ENCODE data around the gene ATP6V0A4.
"Not testable (repeated sequence)": the region's sequence is repeated elsewhere in the genome, so short reads cannot be mapped to it uniquely, and the experiment has no call there.

ATP6V0A4 gene

GRCh38 chr7:138797715-138798320, at the start of gene ATP6V0A4, which contains the start of gene TMEM213:
ATP6V0A4 (minus strand) TSS chr7:138798196; CDS start chr7:138771247, 26,949 bp downstream.
TMEM213 (plus strand) TSS chr7:138797994; CDS start chr7:138798105, 111 bp downstream.
- no peak for DNase-seq

- no peak for DNase-seq
These were observed 47.7 kb upstream of the ATP6V0A4 start for GRCh38 chr7:138845711-138846110.

GRCh38 chr7:138843632-138844580, 45.9 kb upstream of the ATP6V0A4 start:
- DNase-seq: no peak

- DNase-seq: no peak
These were observed 44.1 kb upstream of the ATP6V0A4 start for GRCh38 chr7:138842111-138842510.

GRCh38 chr7:138838166-138838565, 40.2 kb upstream of the ATP6V0A4 start:
- DNase-seq: no peak

- no peak for DNase-seq
These were observed 39.6 kb upstream of the ATP6V0A4 start for GRCh38 chr7:138837627-138838026.

- no peak for DNase-seq
These were observed 37.1 kb upstream of the ATP6V0A4 start for GRCh38 chr7:138835087-138835486.

- no peak for DNase-seq
These were observed 36.6 kb upstream of the ATP6V0A4 start for GRCh38 chr7:138834583-138834982.

GRCh38 chr7:138833596-138833995, 35.6 kb upstream of the ATP6V0A4 start:
- DNase-seq: no peak

- no peak for DNase-seq
These were observed 35.0 kb upstream of the ATP6V0A4 start for GRCh38 chr7:138832966-138833365.

- no peak for DNase-seq
These were observed 31.3 kb upstream of the ATP6V0A4 start for GRCh38 chr7:138829335-138829734.

- no peak for DNase-seq
These were observed 30.3 kb upstream of the ATP6V0A4 start for GRCh38 chr7:138828302-138828701.

- DNase-seq: no peak
These were observed 27.2 kb upstream of the ATP6V0A4 start for GRCh38 chr7:138825049-138825721.

GRCh38 chr7:138822867-138823535, 25.0 kb upstream of the ATP6V0A4 start:
- no peak for DNase-seq

GRCh38 chr7:138821912-138822311, 23.9 kb upstream of the ATP6V0A4 start:
- DNase-seq: no peak

- DNase-seq: no peak
These were observed 21.6 kb upstream of the ATP6V0A4 start for GRCh38 chr7:138819625-138820024.

- no peak for DNase-seq
These were observed 18.7 kb upstream of the ATP6V0A4 start for GRCh38 chr7:138816650-138817049.

- DNase-seq: no peak
These were observed 16.9 kb upstream of the ATP6V0A4 start for GRCh38 chr7:138814816-138815332.

GRCh38 chr7:138813945-138814344, 15.9 kb upstream of the ATP6V0A4 start:
- DNase-seq: no peak

- DNase-seq: not testable (repeated sequence)
These were observed 13.3 kb upstream of the ATP6V0A4 start for GRCh38 chr7:138811327-138811726.

- DNase-seq: no peak
These were observed 11.3 kb upstream of the ATP6V0A4 start for GRCh38 chr7:138809346-138809745.

GRCh38 chr7:138804618-138805017, 6.6 kb upstream of the ATP6V0A4 start:
- DNase-seq: no peak

- DNase-seq: no peak
These were observed 4.7 kb upstream of the ATP6V0A4 start for GRCh38 chr7:138802706-138803105.
